A673 (cell line): ENCODE data around the gene LMAN1L. TPM values are rescaled to one million over a fixed set of nuclear protein-coding genes. Genes with fewer than 3 reads are reported as not detected.

Source experiments
- BruUV-seq: library from RNA; stranded (reverse); fragments of 400-500 nt; replicated peaks from 2 replicates; lab custom pipeline; 2021; lab: Mats Ljungman, UMichigan
- CTCF ChIA-PET: fragments of 300-600 bp; sonication (Branson Sonifier 250); formaldehyde crosslinking; loops from one replicate; lab custom pipeline; 2022; ENCODE audit warnings: antibody characterized with exemption; lab: Charles Lee
- POLR2A ChIA-PET: fragments of 300-600 bp; sonication (Branson Sonifier 250); formaldehyde crosslinking; loops from one replicate; lab custom pipeline; 2022; ENCODE audit warnings: antibody characterized with exemption; ENCODE audit not compliant: low non-redundant PET; lab: Charles Lee
- DNase-seq: peaks from one replicate; pipeline ENCODE4 v3.0.0-alpha.2; 2015; ENCODE audit warnings: low spot score
- H3K27ac ChIP-seq: fragments of 200-600 bp; sonication (generic); 2 replicates; pipeline ENCODE4 v1.5.1; 2016; ENCODE audit warnings: mixed run types, low read depth, mild to moderate bottlenecking, mixed read lengths, antibody characterized with exemption, low read length; ENCODE audit not compliant: poor library complexity, severe bottlenecking
- H3K27me3 ChIP-seq: fragments of 200-600 bp; sonication (generic); replicated peaks from 2 replicates; pipeline ENCODE4 v1.6.1; 2017; ENCODE audit warnings: mixed run types, low read depth, mild to moderate bottlenecking, mixed read lengths, antibody characterized with exemption, low read length; ENCODE audit not compliant: insufficient read depth, poor library complexity
- H3K36me3 ChIP-seq: fragments of 200-600 bp; sonication (generic); 2 replicates; pipeline ENCODE4 v1.6.1; 2016; ENCODE audit warnings: mixed run types, mild to moderate bottlenecking, mixed read lengths, antibody characterized with exemption, low read length; ENCODE audit not compliant: insufficient read depth, poor library complexity, severe bottlenecking
- H3K4me1 ChIP-seq: fragments of 200-600 bp; sonication (generic); 2 replicates; pipeline ENCODE4 v1.6.1; 2017; ENCODE audit warnings: mixed run types, mild to moderate bottlenecking, mixed read lengths, antibody characterized with exemption, low read length; ENCODE audit not compliant: insufficient read depth, poor library complexity, severe bottlenecking
- H3K4me3 ChIP-seq: fragments of 200-600 bp; sonication (generic); 2 replicates; pipeline ENCODE4 v1.5.1; 2016; ENCODE audit warnings: low read depth, mixed run types, mild to moderate bottlenecking, mixed read lengths, low read length; ENCODE audit not compliant: poor library complexity, severe bottlenecking
- H3K9me3 ChIP-seq: fragments of 200-600 bp; sonication (generic); 2 replicates; pipeline ENCODE4 v1.6.1; 2016; ENCODE audit warnings: mixed run types, low read depth, mild to moderate bottlenecking, mixed read lengths, antibody characterized with exemption, low read length; ENCODE audit not compliant: poor library complexity, severe bottlenecking
- CTCF ChIP-seq: fragments of 300-800, 200-600 bp; sonication (generic); conservative IDR thresholded peaks from 2 replicates; pipeline ENCODE4 v1.5.1; 2017; ENCODE audit warnings: low read depth, mild to moderate bottlenecking, antibody characterized with exemption, low read length, moderate library complexity, mixed read lengths
- EZH2 ChIP-seq: fragments of 200-600 bp; sonication (generic); IDR thresholded peaks from 2 replicates; pipeline ENCODE4 v1.6.1; 2017; ENCODE audit warnings: borderline replicate concordance, low read depth, mild to moderate bottlenecking, mixed read lengths, antibody characterized with exemption, low read length; ENCODE audit not compliant: poor library complexity, severe bottlenecking
- intact Hi-C: fragments of 100-400 bp; cut with micrococcal nuclease; formaldehyde crosslinking; loops from one replicate; pipeline ENCODE4 v1.10.0; 2022; ENCODE audit not compliant: unreplicated experiment
- total RNA-seq: library from RNA; stranded (reverse); gene quantifications from 2 replicates; pipeline ENCODE4 v1.2.3, GENCODE V29; 2021

LMAN1L gene
- total RNA-seq, 1 experiment from 2014 or later: 0.80 TPM

GRCh38 chr15:74794970-74795349 is 17.7 kb upstream of the LMAN1L start:
- ChIA-PET CTCF (no interaction called here), POLR2A (no interaction called here)
- Histone ChIP-seq H3K4me3 (no peak overlapping the region), H3K4me1 (peaks cover 13% of the 10 kb centered on the region), H3K27me3 (no peaks in the 10 kb centered on the region), H3K36me3 (peaks cover 6% of the 10 kb centered on the region), H3K9me3 (no peaks in the 10 kb centered on the region), H3K27ac (no peak overlapping the region)
- DNase-seq: no peak
- intact Hi-C loops: no loop called here
- no peak for TF ChIP-seq CTCF
- no peak for TF ChIP-seq EZH2
- BruUV-seq: no TSS peak

- H3K27me3 ChIP-seq: no peaks in the 10 kb centered on the region
- H3K9me3 ChIP-seq: no peaks in the 10 kb centered on the region
- BruUV-seq: TSS peak; percentile 15
- CTCF ChIA-PET: interaction anchor here (0.7 kb wide), 2 partner anchors 161 to 217 kb away, joined by 4 to 5 read pairs; no protein-coding TSS in a partner anchor
- intact Hi-C loops: no loop called here
- H3K27ac ChIP-seq: no peak overlapping the region
- H3K4me1 ChIP-seq: peaks cover 2% of the 10 kb centered on the region
- no peak for DNase-seq
- TF ChIP-seq CTCF (no peak), EZH2 (no peak)
- POLR2A ChIA-PET: no interaction called here
- H3K36me3 ChIP-seq: peaks cover 18% of the 10 kb centered on the region
- H3K4me3 ChIP-seq: no peak overlapping the region
Measured at GRCh38 chr15:74795966-74796625, 16.5 kb upstream of the LMAN1L start.

- Histone ChIP-seq H3K9me3 (no peaks in the 10 kb centered on the region), H3K4me3 (no peak overlapping the region), H3K27ac (no peak overlapping the region), H3K36me3 (peaks cover 40% of the 10 kb centered on the region), H3K27me3 (no peaks in the 10 kb centered on the region), H3K4me1 (no peaks in the 10 kb centered on the region)
- no peak for DNase-seq
- intact Hi-C loops: no loop called here
- CTCF ChIA-PET: interaction anchor here (1.8 kb wide), 1 partner anchor 28 kb away, joined by 8 read pairs; no protein-coding TSS in a partner anchor
- TF ChIP-seq CTCF: no peak
- no peak for TF ChIP-seq EZH2
- BruUV-seq: no TSS peak
- POLR2A ChIA-PET: no interaction called here
Measured at GRCh38 chr15:74798388-74799254, 14.0 kb upstream of the LMAN1L start.
